Inflammatory macrophage (primary cell): ENCODE results near the gene TH.

Experiments
- DNase-seq, 2 donors: peaks; one replicate each; pipeline ENCODE4 v3.0.0-alpha.2; 2020 to 2022

The TH gene

GRCh38 chr11:2177076-2177475 is 5.5 kb upstream of the TH start:
- no peak for DNase-seq

- DNase-seq, result no peak
Measured at GRCh38 chr11:2176389-2176900, 4.8 kb upstream of the TH start.

DNA sequence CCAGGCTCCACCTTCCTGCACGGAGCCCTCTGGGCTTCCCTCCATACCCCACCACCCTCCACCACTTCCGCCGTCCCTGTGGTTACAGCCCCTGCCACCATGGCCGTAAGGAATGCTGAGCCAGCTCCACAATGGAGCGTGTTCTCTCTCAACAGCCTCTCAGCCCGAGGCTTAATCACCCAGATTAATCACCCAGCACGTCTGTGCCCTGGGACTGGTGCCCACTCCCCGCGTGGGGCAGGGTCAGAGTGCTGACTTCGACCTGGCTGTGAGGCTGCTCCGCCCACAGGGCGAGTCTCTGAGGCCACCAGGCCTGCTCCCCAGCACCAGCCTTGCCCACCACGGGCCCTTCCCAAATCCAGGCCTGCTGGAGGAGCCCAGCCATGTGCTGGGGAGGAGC is 4.0 kb upstream of the TH start:
- no peak for DNase-seq

GRCh38 chr11:2174361-2174760 is 2.7 kb upstream of the TH start:
- no peak for DNase-seq

DNA sequence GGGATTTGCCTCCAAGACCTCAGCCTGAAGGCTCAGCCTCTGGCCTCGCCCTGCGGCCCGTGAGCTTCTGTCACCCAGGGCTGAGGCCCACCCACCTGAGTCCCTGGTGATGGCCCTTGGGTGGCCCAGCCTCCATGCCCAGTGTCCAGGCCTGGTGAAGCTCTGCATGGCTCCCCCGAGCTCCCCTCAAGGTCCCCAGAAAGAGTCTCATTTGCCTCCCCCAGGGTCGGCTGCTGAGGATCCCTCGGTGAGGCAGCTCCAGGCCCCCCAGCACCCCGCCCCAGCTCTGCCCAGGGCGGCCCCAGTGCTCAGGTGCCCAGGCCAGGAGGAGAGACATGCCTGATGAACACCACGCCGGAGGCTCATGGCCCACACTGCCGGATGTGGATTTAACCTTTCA is 2.1 kb upstream of the TH start:
- DNase-seq, result no peak

DNA sequence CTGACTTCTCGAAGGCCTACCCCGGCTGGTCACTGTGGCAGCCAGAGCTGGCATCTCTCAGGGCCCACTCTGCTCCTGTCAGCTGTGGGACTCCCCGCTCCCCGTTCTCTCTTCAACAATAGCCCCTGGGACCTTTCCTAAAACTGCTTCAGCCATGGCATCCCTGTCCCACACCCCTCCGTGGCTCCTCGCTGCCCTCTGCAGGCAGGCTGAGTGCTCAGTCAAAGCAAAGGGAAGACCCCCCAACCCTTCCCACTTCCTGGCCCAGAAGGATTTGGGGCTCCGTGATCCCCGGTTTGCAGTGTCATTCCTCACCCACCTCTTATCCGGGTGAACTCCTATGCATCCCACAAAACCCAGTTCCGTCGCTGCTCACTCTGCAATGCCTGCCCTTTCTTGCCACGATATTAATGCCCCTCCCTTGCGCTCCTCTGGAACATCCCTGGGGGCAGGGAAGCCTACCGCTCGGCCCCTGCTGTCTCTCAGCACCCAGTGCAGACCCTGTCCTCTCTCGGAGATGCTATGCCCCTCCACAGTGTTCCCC is 1.6 kb upstream of the TH start:
- DNase-seq, result peak in 1 of 2 donors; percentile 8

- no peak for DNase-seq
Measured at GRCh38 chr11:2172676-2173075, 1.1 kb upstream of the TH start.

DNA sequence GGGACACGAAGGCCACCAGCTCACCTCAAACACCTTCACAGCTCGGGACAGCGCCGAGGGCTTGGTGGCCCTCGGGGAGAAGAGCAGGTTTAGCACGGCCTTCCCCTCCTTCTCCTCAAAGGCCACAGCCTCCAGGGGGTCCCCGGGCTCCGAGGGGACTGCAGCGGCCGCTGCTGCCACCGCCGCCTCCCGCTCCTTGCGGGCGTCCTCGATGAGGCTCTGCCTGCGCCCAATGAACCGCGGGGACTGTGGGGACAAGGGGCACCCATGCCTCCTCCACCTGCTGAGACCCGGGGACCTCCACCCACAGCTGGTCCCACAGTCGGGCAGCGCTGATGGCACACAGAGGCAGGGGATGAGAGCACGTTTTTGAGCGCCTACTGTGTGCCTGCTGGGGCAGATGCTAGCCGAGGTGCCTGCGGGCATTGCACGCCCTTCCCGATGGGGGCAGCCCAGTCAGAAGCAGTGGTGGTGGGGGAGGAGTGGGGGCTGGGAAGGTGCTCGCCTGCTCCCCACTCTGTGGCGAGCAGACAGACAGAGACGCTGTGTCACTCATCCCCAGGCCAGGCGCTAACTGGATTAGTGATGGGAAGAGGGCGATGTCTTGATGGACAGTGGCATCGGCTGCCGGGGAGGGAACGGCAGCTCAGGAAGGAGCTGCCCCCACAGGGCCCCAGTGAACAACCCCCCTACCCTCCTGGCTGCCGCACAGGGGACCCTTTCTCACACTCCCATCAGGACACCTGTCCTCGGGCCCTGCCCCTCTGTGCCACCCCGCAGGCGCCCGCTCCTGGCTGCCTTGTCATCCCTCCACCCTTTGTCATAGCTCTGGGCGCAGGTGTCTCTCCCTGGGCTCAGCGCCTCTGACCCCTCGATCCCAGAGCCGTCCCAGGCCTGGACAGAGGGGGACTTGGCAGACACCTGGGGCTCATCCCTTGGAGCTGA is 1.7 kb downstream of the TH start:
- no peak for DNase-seq

DNA sequence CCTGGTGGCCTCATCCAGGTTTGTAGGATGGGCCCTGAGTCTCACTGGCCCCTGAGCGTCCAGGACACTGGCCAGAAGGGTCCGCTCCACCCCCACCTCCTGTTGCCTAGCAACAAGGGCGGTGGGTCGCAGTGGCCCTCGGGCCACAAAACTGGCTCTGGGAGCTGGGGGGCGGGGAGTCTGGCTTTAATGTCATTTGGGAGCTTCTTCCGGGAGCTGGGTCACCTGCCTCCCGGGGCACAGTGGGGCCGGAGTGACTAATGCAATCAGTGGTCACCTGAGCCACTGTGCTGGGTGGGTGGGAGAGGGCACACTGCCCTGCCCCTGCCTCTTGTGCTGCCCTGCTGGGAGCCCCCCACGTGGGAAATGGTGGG is 2.6 kb downstream of the TH start:
- DNase-seq, result no peak

DNA sequence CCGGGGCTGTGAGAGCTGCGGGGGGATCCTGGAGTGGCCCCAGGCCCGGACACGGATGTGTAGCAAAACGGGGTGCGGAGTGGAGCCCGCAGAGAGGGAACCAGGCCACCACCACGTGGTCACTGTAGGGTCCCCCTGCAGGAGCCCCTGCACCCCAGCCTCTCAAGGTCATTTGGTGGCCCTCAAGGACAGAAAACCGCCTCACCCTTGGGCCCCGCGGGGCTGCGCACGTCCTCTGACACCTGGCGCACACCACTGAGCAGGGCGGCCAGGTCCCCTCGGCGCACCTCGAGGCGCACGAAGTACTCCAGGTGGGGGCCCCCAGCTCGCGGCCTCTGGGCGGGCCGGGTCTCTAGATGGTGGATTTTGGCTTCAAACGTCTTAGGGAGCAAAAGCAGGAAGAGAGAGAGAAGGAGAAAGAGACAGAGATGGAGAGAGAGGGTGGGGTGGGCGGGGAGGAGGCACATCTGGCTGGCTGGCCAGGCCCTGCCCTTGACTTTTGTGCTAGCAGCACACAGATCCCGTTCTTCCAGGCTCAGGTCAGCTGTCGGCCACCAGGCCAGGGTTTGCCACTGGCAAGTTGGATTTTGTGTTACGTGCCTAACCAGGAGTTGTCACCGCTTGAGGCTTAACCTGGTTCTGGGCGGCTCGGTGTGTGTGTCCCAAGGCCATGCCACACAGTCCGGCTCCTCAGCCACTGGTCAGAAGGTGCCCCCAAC is 3.2 kb downstream of the TH start:
- DNase-seq, result no peak

DNA sequence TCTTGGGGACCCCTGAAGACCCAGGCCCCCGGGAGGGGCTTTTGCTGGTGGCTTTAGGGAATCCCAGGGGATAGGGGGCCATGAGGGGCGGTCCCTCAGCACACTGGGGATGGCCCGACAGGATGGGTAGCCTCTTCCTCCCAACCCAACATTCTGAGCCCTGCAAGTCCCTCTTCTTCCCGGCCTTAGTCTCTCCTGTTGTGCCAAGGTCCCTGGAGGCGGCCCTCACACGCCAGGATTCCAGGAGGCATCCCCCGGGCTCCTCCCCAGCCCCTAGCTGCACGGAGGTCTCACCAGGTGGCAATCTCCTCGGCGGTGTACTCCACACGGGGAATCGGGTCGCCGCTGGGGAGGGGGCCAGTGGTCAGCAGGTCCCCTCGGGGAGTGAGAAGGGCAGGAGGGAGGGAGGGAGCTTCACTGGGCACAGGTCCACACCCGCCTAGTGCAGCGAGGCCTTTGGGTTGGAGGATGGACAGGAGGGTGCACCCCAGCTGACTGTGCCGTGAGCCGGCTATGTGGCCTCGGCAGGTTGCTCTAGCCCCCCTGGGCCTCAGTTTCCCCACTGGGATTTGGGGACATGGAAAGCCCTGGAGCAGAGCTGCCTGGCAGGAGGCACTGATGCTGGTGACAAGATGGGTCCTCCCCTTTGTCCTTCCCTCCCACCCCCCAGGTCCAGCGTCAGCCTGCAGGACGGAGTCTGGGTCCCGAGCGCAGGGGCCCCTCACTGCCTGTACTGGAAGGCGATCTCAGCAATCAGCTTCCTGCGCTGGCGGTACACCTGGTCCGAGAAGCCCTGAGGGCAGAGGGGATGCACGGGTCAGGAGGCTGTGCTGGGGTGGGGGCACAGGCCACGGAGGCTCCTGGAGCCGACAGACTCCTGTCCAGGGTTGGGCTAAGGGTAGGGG is 4.2 kb downstream of the TH start:
- no peak for DNase-seq

DNA sequence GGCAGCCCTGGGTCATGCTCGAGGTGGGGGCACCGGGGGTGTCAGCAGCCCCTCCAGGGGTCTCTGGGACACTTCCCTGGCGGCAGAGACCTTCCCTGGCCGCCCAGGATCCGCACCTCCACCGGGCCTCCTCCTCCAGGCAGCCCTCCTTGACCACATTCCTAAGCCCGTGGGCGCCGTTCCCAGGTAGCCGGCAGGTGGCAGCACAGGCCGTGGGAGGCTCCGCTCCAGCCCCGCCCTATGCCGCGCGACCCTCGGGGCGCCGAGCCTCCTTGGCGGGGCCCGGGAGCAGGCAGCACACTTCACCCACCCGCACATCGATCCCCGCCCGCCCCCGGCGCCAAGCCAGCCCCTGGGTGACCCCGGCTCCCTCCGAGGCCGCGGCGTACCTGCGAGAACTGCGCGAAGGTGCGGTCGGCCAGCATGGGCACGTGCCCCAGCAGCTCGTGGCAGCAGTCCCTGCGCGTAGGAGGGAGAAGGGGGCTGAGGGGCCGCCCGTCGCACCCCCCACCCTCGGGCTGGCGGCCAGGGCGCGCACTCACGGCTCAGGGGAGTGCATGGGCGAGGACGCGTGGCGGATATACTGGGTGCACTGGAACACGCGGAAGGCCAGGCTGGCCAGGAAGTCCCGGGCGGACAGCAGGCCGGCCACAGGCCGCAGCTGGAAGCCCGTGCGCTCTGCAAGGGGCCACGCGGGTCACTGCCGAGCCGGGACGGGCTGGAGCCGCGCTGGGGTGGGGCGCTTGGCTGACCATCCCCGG is 5.3 kb downstream of the TH start:
- no peak for DNase-seq

DNA sequence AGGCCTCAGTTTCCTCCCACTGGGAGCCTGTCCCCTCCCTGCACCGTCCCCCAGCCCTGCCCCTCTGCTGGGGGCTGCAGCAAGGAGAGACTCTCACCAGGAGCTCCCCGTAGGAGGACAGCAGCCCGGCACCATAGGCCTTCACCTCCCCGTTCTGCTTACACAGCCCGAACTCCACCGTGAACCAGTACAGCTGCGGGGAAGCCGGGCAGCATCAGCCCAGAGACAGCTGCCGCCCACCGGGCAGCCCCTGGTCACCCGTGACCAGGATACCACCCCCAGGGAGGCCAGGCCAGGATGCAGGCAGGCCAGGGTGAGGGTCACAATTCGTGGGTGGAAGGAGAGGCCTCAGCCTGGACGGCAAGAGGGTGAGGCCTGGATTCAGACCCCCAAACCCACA is 6.0 kb downstream of the TH start:
- no peak for DNase-seq

GRCh38 chr11:2164861-2165555 is 6.6 kb downstream of the TH start:
- no peak for DNase-seq

DNA sequence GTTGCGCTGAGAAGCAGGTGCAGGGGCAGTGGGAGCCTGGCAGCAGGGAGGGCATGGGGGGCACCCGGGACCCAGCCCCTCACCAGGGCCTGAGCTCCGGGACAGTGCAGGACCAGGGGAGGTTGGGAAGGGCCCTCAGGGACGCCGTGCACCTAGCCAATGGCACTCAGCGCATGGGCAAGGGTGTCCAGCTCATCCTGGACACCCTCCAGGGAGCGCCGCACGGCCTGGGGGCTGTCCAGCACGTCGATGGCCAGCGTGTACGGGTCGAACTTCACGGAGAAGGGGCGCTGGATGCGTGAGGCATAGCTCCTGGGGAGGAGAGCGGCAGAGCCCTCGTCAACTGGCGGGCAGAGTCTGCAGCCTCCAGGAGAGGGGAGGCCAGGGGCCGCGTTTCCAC is 7.5 kb downstream of the TH start:
- no peak for DNase-seq

GRCh38 chr11:2163428-2163978 is 8.1 kb downstream of the TH start:
- no peak for DNase-seq

GRCh38 chr11:2160736-2161259 is 10.8 kb downstream of the TH start, which contains the start of gene INS:
Gene INS, minus strand, starts transcription at chr11:2161209. Its CDS starts 238 bp downstream, at chr11:2160971.
- no peak for DNase-seq

- no peak for DNase-seq
Measured at GRCh38 chr11:2159536-2160413, 11.8 kb downstream of the TH start.

DNA sequence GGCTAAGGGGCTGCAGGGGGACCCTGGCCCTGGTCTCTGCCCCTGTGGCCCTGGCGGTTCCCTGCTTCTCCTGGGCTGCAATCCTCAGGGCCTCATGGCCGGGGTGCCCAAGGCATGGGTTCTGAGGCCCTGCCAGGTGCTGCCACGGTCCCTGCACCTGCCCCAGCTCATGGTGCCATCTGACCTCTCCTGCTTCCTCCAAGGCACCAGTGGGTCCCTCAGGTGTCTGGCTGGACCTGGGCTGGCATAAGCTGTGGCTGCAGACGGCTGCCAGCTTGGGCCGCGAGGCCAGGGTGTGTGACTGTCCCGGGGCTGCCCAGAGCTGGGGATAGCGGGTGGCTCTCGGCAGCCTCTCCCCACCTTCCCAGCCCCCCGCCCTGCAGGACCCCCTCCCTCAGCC is 12.6 kb downstream of the TH start:
- DNase-seq, result no peak
